HG03439 (cell line): ENCODE results near the gene ARHGEF12.

Experiments
- ATAC-seq: cut with Tn5 transposase; IDR thresholded peaks from one replicate; pipeline ENCODE4 v1.9.1; 2021; ENCODE audit warnings: mild to moderate bottlenecking, moderate library complexity; ENCODE audit not compliant: unreplicated experiment

Gene ARHGEF12

GRCh38 chr11:120335908-120336640 is at the start of gene ARHGEF12:
Gene ARHGEF12, plus strand, starts transcription at chr11:120336413. Its CDS starts 831 bp downstream, at chr11:120337244.
- peak; percentile 70 for ATAC-seq

- ATAC-seq = no peak
Measured at GRCh38 chr11:120288021-120288420, 48.2 kb upstream of the ARHGEF12 start.

GRCh38 chr11:120289426-120289825 is 46.8 kb upstream of the ARHGEF12 start:
- ATAC-seq = no peak

GRCh38 chr11:120290956-120291355 is 45.3 kb upstream of the ARHGEF12 start:
- no peak for ATAC-seq

GRCh38 chr11:120293038-120293800 is 43.0 kb upstream of the ARHGEF12 start:
- no peak for ATAC-seq

- no peak for ATAC-seq
Measured at GRCh38 chr11:120294096-120294495, 42.1 kb upstream of the ARHGEF12 start.

- no peak for ATAC-seq
Measured at GRCh38 chr11:120295099-120295498, 41.1 kb upstream of the ARHGEF12 start.

- ATAC-seq = no peak
Measured at GRCh38 chr11:120296554-120296953, 39.7 kb upstream of the ARHGEF12 start.

GRCh38 chr11:120298461-120298860 is 37.8 kb upstream of the ARHGEF12 start:
- ATAC-seq = no peak

GRCh38 chr11:120302001-120302805 is 34.0 kb upstream of the ARHGEF12 start:
- ATAC-seq = no peak

GRCh38 chr11:120303004-120303637 is 33.1 kb upstream of the ARHGEF12 start:
- no peak for ATAC-seq

GRCh38 chr11:120304526-120304925 is 31.7 kb upstream of the ARHGEF12 start:
- ATAC-seq = no peak

GRCh38 chr11:120305286-120305685 is 30.9 kb upstream of the ARHGEF12 start:
- no peak for ATAC-seq

GRCh38 chr11:120306519-120307242 is 29.5 kb upstream of the ARHGEF12 start:
- no peak for ATAC-seq

GRCh38 chr11:120307476-120307875 is 28.7 kb upstream of the ARHGEF12 start:
- ATAC-seq = no peak

GRCh38 chr11:120308081-120308480 is 28.1 kb upstream of the ARHGEF12 start:
- ATAC-seq = no peak

- no peak for ATAC-seq
Measured at GRCh38 chr11:120310870-120311269, 25.3 kb upstream of the ARHGEF12 start.

GRCh38 chr11:120314861-120315260 is 21.4 kb upstream of the ARHGEF12 start:
- ATAC-seq = no peak

GRCh38 chr11:120316880-120317688 is 19.1 kb upstream of the ARHGEF12 start:
- no peak for ATAC-seq
